AG09309 (cell line): ENCODE results near the gene TUBGCP3.

Experiments used
- DNase-seq: peaks from one replicate; pipeline ENCODE4 v3.0.0-alpha.2; 2010; ENCODE audit warnings: low read depth
- H3K4me3 ChIP-seq: 2 replicates; pipeline ENCODE4 v1.5.1; 2011; ENCODE audit warnings: mild to moderate bottlenecking, low read depth, low read length, moderate library complexity; ENCODE audit not compliant: control insufficient read depth
- CTCF ChIP-seq: IDR thresholded peaks from 2 replicates; pipeline ENCODE4 v1.5.1; 2011; ENCODE audit warnings: mild to moderate bottlenecking, low read depth, low read length, inconsistent platforms; ENCODE audit not compliant: insufficient read depth, control insufficient read depth; ENCODE audit errors: missing control alignments

Gene TUBGCP3

GRCh38 chr13:112451512-112452379 lies 136.2 kb downstream of the TUBGCP3 start:
- DNase-seq, result no peak

GRCh38 chr13:112450904-112451240 lies 137.1 kb downstream of the TUBGCP3 start:
- H3K4me3 ChIP-seq, result no peak overlapping the region
- no peak for DNase-seq
- no peak for TF ChIP-seq CTCF

More at GRCh38 chr13:112451512-112452379, 136.2 kb downstream of the TUBGCP3 start:
- no peak for TF ChIP-seq CTCF
- no peak overlapping the region for H3K4me3 ChIP-seq

GRCh38 chr13:112450118-112450903 lies 137.6 kb downstream of the TUBGCP3 start:
- TF ChIP-seq CTCF, result no peak
- no peak overlapping the region for H3K4me3 ChIP-seq
- no peak for DNase-seq

- DNase-seq, result no peak
- no peak overlapping the region for H3K4me3 ChIP-seq
- TF ChIP-seq CTCF, result no peak
Measured at GRCh38 chr13:112449545-112449930, 138.4 kb downstream of the TUBGCP3 start.

- no peak for TF ChIP-seq CTCF
- DNase-seq, result no peak
Measured at GRCh38 chr13:112448621-112449544, 139.1 kb downstream of the TUBGCP3 start.

GRCh38 chr13:112447761-112448603 lies 140.0 kb downstream of the TUBGCP3 start:
- no peak for DNase-seq
- no peak overlapping the region for H3K4me3 ChIP-seq
- no peak for TF ChIP-seq CTCF

More at GRCh38 chr13:112448621-112449544, 139.1 kb downstream of the TUBGCP3 start:
- H3K4me3 ChIP-seq, result no peak overlapping the region
